ENCODE data around the gene TCAP.

GRCh38 chr17:39666601-39667261, 1.6 kb downstream of the TCAP start:
- no peak for TF ChIP-seq EZH2 (IDR thresholded peaks at IDR 0.05; ENCODE audit: borderline replicate concordance, insufficient read depth, low read length, poor library complexity, severe bottlenecking)
- no peak for TF ChIP-seq CTCF (IDR thresholded peaks at IDR 0.05; ENCODE audit: poor library complexity, severe bottlenecking)
- TF ChIP-seq POLR2AphosphoS5 (IDR thresholded peaks at IDR 0.05) = no peak
- TF ChIP-seq SMC3 (conservative IDR thresholded peaks at IDR 0.05; ENCODE audit: poor library complexity) = no peak
- no peak for TF ChIP-seq TAF1 (IDR thresholded peaks at IDR 0.05; ENCODE audit: low read depth)
- no peak for TF ChIP-seq REST (IDR thresholded peaks at IDR 0.05; ENCODE audit: borderline replicate concordance)
- TF ChIP-seq MXI1 (conservative IDR thresholded peaks at IDR 0.05; ENCODE audit: poor library complexity, severe bottlenecking) = no peak

Data from neural cell (in vitro differentiated cells).